Endothelial cell of umbilical vein (primary cell): ENCODE results near the gene SULF2. TPM values are rescaled to one million over a fixed set of nuclear protein-coding genes. Genes with fewer than 3 reads are reported as not detected.

Source experiments
- BruUV-seq: library from RNA; stranded (reverse); fragments of 400-500 nt; replicated peaks from 2 replicates; lab custom pipeline; 2021; lab: Mats Ljungman, UMichigan
- CTCF ChIA-PET: fragments of 300-600, 350-600 bp; sonication (Branson Sonifier 250); formaldehyde crosslinking; loops from one replicate; lab custom pipeline; 2021; ENCODE audit warnings: antibody characterized with exemption, inconsistent platforms; lab: Charles Lee
- POLR2A ChIA-PET: fragments of 300-600, 350-600 bp; sonication (Branson Sonifier 250); formaldehyde crosslinking; loops from one replicate; lab custom pipeline; 2021; ENCODE audit warnings: antibody characterized with exemption, inconsistent platforms; lab: Charles Lee
- DNase-seq: peaks from one replicate; pipeline ENCODE4 v3.0.0-alpha.2; 2011; ENCODE audit warnings: low read depth, low spot score
- FAIRE-seq: peaks from 2 replicates; lab custom pipeline; 2011; peaks lifted over from hg19 to GRCh38; lab: Jason Lieb, UNC
- H2AFZ ChIP-seq: 2 replicates; pipeline ENCODE4 v1.6.0; 2012; ENCODE audit warnings: low read depth, low read length, control low read depth, inconsistent platforms
- H3K27ac ChIP-seq: 2 replicates; pipeline ENCODE4 v1.5.1; 2011; ENCODE audit warnings: low read depth, mild to moderate bottlenecking, control low read depth, low read length, moderate library complexity; ENCODE audit not compliant: insufficient read depth
- H3K27me3 ChIP-seq, 2 experiments: 2 replicates each; pipeline versions ENCODE4 v1.6.0 to v1.6.1; 2011; ENCODE audit warnings: low read length in 2 of 2, mixed read lengths in 1 of 2; ENCODE audit not compliant: control insufficient read depth in 2 of 2, insufficient read depth in 2 of 2
- H3K36me3 ChIP-seq, 2 experiments: 2 replicates in 1 of 2; 3 replicates in 1 of 2; pipeline ENCODE4 v1.5.1; 2011; ENCODE audit warnings: low read length in 2 of 2, mild to moderate bottlenecking in 1 of 2, moderate library complexity in 1 of 2; ENCODE audit not compliant: control insufficient read depth in 2 of 2, insufficient read depth in 2 of 2; ENCODE audit errors: extremely low read depth in 1 of 2
- H3K4me1 ChIP-seq: 3 replicates; pipeline ENCODE4 v1.5.1; 2011; ENCODE audit warnings: mild to moderate bottlenecking, low read length; ENCODE audit not compliant: control insufficient read depth, insufficient read depth; ENCODE audit errors: extremely low read depth
- H3K4me2 ChIP-seq: 2 replicates; pipeline ENCODE4 v1.6.1; 2011; ENCODE audit warnings: low read length, control low read depth, mixed read lengths; ENCODE audit not compliant: insufficient read depth
- H3K4me3 ChIP-seq, 3 experiments: fragments of 200-600 bp in 1 of 3; sonication (generic), shearing (Covaris generic) in 1 of 3; replicated peaks in 1 of 3; 2 replicates each; pipeline ENCODE4 v1.5.1; 2011 to 2016; ENCODE audit warnings: control low read depth in 3 of 3, low read length in 3 of 3, mild to moderate bottlenecking in 2 of 3, inconsistent platforms in 1 of 3, low read depth in 1 of 3, moderate library complexity in 1 of 3; ENCODE audit not compliant: insufficient read depth in 1 of 3
- H3K79me2 ChIP-seq: 2 replicates; pipeline ENCODE4 v1.6.0; 2012; ENCODE audit warnings: low read length, inconsistent platforms; ENCODE audit not compliant: control insufficient read depth, insufficient read depth
- H3K9ac ChIP-seq: replicated peaks from 2 replicates; pipeline ENCODE3; 2011; ENCODE audit warnings: low read length, control low read depth; ENCODE audit not compliant: insufficient read depth; ENCODE audit errors: extremely low read depth
- H3K9me1 ChIP-seq: replicated peaks from 3 replicates; pipeline ENCODE4 v1.6.0; 2011; ENCODE audit warnings: mild to moderate bottlenecking, low read length; ENCODE audit not compliant: control insufficient read depth, insufficient read depth; ENCODE audit errors: extremely low read depth
- H3K9me3 ChIP-seq: replicated peaks from 2 replicates; pipeline ENCODE4 v1.5.1; 2012; ENCODE audit warnings: low read length, inconsistent platforms; ENCODE audit not compliant: control insufficient read depth, insufficient read depth
- H4K20me1 ChIP-seq: replicated peaks from 2 replicates; pipeline ENCODE3; 2011; ENCODE audit warnings: mild to moderate bottlenecking, low read length; ENCODE audit not compliant: control insufficient read depth, insufficient read depth; ENCODE audit errors: extremely low read depth
- EZH2 ChIP-seq: IDR thresholded peaks from 2 replicates; pipeline ENCODE4 v1.6.1; 2012; ENCODE audit warnings: borderline replicate concordance, low read depth, mild to moderate bottlenecking, moderate library complexity, low read length, inconsistent platforms; ENCODE audit not compliant: severe bottlenecking
- FOS ChIP-seq: IDR thresholded peaks from 2 replicates; pipeline ENCODE4 v1.6.1; 2011; ENCODE audit warnings: mild to moderate bottlenecking, low read length, moderate library complexity, borderline replicate concordance; ENCODE audit not compliant: insufficient read depth
- GATA2 ChIP-seq: IDR thresholded peaks from 2 replicates; pipeline ENCODE4 v1.7.0; 2011; ENCODE audit warnings: low read depth, mild to moderate bottlenecking, moderate library complexity, mixed read lengths, low read length; ENCODE audit not compliant: insufficient read length, insufficient read depth
- JUN ChIP-seq: IDR thresholded peaks from 2 replicates; pipeline ENCODE4 v1.6.1; 2011; ENCODE audit warnings: borderline replicate concordance, low read depth; ENCODE audit not compliant: insufficient read length, insufficient read depth
- MYC ChIP-seq: IDR thresholded peaks from one replicate; pipeline ENCODE4 v1.6.1; 2011; ENCODE audit warnings: mild to moderate bottlenecking, low read depth, low read length
- POLR2A ChIP-seq: IDR thresholded peaks from 2 replicates; pipeline ENCODE4 v1.6.1; 2012; ENCODE audit warnings: low read depth, mild to moderate bottlenecking, control low read depth, low read length
- POLR2AphosphoS5 ChIP-seq: IDR thresholded peaks from 2 replicates; pipeline ENCODE4 v1.6.1; 2012; ENCODE audit warnings: low read depth, mild to moderate bottlenecking, control low read depth, low read length, moderate library complexity; ENCODE audit not compliant: insufficient read depth
- dilution Hi-C: fragments of 300-500 bp; cut with MboI; formaldehyde crosslinking; loops from one replicate; pipeline ENCODE4 v1.15.0; 2019; ENCODE audit warnings: low sequenced_read_pairs; ENCODE audit not compliant: extremely low pct_ligation_motif_present
- intact Hi-C: fragments of 100-400 bp; cut with micrococcal nuclease; formaldehyde crosslinking; loops from one replicate; pipeline ENCODE4 v1.10.0; 2022
- polyA plus RNA-seq, 4 experiments: library from polyadenylated mRNA; depleted of rRNA in 3 of 4; stranded (reverse) in 3 of 4; unstranded in 1 of 4; fragments of >200 nt; gene quantifications; 2 replicates each; pipeline versions ENCODE4 v1.2.1 to v1.2.3, GENCODE V29; 2011 to 2012; ENCODE audit warnings: missing spikeins in 1 of 4
- total RNA-seq: library from RNA; stranded (reverse); gene quantifications from 2 replicates; pipeline ENCODE4 v1.2.3, GENCODE V29; 2021
- TF ChIP-seq, protein P1 (sequence below): IDR thresholded peaks from 2 replicates; pipeline ENCODE4 v1.6.1; 2011; ENCODE audit not compliant: insufficient read depth, insufficient read length
- TF ChIP-seq, protein P2 (sequence below), 2 donors: IDR thresholded peaks; 1 replicate in 1 of 2; 2 replicates in 1 of 2; pipeline ENCODE4 v1.5.1; 2011; ENCODE audit warnings: low read length in 2 of 2, mild to moderate bottlenecking in 2 of 2, moderate library complexity in 2 of 2, control low read depth in 1 of 2, inconsistent platforms in 1 of 2, low read depth in 1 of 2; ENCODE audit not compliant: insufficient read depth in 1 of 2; ENCODE audit errors: extremely low read depth in 1 of 2

Gene SULF2
- total and polyA plus RNA-seq, 2 donors (not counting 3 experiments of a cell fraction or from before 2014, with no cell fraction given), result 58.5 to 160 TPM

DNA sequence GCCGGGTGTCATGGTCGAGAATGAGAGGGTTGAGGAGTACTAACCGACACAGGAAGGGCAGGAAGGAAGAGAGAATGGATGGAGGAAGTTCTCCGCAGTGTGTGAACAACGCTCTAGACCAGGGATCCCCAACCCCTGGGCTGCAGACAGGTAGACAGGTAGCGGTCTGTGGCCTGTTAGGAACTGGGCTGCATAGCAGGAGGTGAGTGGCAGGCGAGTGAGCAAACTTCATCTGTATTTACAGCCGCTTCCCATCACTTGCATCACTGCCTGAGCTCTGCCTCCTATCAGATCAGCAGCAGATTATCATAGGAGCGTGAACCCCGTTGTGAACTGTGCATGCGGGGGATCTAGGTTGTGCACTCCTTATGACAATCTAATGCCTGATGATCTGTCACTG is 62.0 kb downstream of the SULF2 start:
- Histone ChIP-seq H2AFZ (no peak overlapping the region), H3K27ac (no peak overlapping the region), H3K9me3 (no peaks in the 10 kb centered on the region), H3K4me2 (no peak overlapping the region), H3K4me3 (no peak overlapping the region), H4K20me1 (no peaks in the 10 kb centered on the region), H3K27me3 (no peaks in the 10 kb centered on the region), H3K79me2 (no peaks in the 10 kb centered on the region), H3K9me1 (no peaks in the 10 kb centered on the region), H3K36me3 (no peaks in the 10 kb centered on the region), H3K9ac (no peak overlapping the region), H3K4me1 (no peaks in the 10 kb centered on the region)
- ChIA-PET POLR2A (no interaction called here), CTCF (interaction anchor here (2.4 to 7.9 kb wide), 2 partner anchors 63 to 897 kb away, joined by 18 to 122 read pairs; partner anchors contain the start of gene SULF2)
- DNase-seq (no peak), FAIRE-seq (no peak)
- dilution Hi-C loops, result no loop called here
- TF ChIP-seq FOS, result no peak
- no peak for TF ChIP-seq GATA2
- no peak for TF ChIP-seq EZH2
- TF ChIP-seq POLR2AphosphoS5, result no peak
- no peak for TF ChIP-seq MYC
- no peak for TF ChIP-seq POLR2A
- TF ChIP-seq JUN, result no peak
- BruUV-seq, result no TSS peak
- intact Hi-C loops, result no loop called here

DNA sequence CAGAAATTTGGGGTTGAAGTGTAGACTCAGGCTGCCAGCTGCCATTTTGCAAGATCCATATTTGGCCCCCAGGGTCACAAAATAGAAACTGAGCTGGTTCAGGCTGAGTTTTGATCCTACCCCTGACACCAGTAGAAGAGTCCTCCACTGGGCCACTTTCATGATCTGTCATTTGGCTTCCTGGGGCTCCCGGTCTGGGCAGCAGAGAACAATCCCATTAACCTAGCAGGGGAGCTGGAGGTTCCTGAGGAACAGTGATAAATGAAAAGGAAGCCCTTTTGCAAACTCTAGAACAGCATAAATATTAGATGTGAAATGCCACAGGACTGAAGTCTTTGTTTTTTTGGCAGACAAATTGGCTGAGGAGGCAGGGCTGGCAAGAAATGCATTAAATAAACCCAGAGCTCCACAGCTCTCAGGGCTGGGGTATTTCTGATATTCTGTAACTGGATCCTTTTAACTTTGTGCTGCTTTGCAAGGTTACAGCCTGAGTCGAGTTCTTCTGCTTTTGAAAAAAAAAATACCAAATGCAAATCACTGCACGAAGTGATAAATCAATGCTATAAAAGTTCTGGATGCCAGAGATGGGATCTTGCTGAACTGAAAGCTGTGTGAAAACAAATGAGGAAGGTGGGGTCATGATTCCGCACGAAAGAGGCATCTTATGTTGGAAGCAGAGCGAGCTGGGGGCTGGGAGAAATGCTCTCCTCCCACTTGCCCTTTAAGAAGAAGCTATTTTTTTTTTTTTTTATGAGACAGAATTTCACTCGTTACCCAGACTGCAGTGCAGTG is 64.4 kb downstream of the SULF2 start:
- intact Hi-C loops, result no loop called here
- H3K79me2 ChIP-seq, result no peaks in the 10 kb centered on the region
- H3K4me3 ChIP-seq, result no peak overlapping the region
- H3K9me1 ChIP-seq, result no peaks in the 10 kb centered on the region
- H3K9ac ChIP-seq, result no peak overlapping the region
- H2AFZ ChIP-seq, result no peak overlapping the region
- no peak overlapping the region for H3K27ac ChIP-seq
- H3K36me3 ChIP-seq, result no peaks in the 10 kb centered on the region
- no peaks in the 10 kb centered on the region for H3K4me1 ChIP-seq
- H3K27me3 ChIP-seq, result no peaks in the 10 kb centered on the region
- POLR2A ChIA-PET, result interaction anchor here (0.9 kb wide), 1 partner anchor 134 kb away, joined by 5 read pairs; no protein-coding TSS in a partner anchor
- no peaks in the 10 kb centered on the region for H4K20me1 ChIP-seq
- CTCF ChIA-PET, result interaction anchor here (0.7 to 5.4 kb wide), 6 partner anchors 9 to 900 kb away, joined by 3 to 47 read pairs (median 4); no protein-coding TSS in a partner anchor
- peak; percentile 38 for FAIRE-seq
- H3K4me2 ChIP-seq, result no peak overlapping the region
- dilution Hi-C loops, result no loop called here
- TF ChIP-seq JUN (no peak), GATA2 (no peak), EZH2 (no peak), FOS (no peak), MYC (no peak), POLR2AphosphoS5 (no peak), POLR2A (no peak)
- TF ChIP-seq, protein P1, sequence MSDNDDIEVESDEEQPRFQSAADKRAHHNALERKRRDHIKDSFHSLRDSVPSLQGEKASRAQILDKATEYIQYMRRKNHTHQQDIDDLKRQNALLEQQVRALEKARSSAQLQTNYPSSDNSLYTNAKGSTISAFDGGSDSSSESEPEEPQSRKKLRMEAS, result no peak
- TF ChIP-seq, protein P2, sequence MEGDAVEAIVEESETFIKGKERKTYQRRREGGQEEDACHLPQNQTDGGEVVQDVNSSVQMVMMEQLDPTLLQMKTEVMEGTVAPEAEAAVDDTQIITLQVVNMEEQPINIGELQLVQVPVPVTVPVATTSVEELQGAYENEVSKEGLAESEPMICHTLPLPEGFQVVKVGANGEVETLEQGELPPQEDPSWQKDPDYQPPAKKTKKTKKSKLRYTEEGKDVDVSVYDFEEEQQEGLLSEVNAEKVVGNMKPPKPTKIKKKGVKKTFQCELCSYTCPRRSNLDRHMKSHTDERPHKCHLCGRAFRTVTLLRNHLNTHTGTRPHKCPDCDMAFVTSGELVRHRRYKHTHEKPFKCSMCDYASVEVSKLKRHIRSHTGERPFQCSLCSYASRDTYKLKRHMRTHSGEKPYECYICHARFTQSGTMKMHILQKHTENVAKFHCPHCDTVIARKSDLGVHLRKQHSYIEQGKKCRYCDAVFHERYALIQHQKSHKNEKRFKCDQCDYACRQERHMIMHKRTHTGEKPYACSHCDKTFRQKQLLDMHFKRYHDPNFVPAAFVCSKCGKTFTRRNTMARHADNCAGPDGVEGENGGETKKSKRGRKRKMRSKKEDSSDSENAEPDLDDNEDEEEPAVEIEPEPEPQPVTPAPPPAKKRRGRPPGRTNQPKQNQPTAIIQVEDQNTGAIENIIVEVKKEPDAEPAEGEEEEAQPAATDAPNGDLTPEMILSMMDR (IDR thresholded peaks at IDR 0.05; ENCODE audit: extremely low read depth in 1 of 2, insufficient read depth in 1 of 2, low read depth in 1 of 2, low read length in 2 of 2), result no peak
- no peaks in the 10 kb centered on the region for H3K9me3 ChIP-seq
- no TSS peak for BruUV-seq
- peak; percentile 48 for DNase-seq
